ENCODE data around the gene MIER2.
"Not testable (repeated sequence)": the region's sequence is repeated elsewhere in the genome, so short reads cannot be mapped to it uniquely, and the experiment has no call there.

The MIER2 gene

DNA sequence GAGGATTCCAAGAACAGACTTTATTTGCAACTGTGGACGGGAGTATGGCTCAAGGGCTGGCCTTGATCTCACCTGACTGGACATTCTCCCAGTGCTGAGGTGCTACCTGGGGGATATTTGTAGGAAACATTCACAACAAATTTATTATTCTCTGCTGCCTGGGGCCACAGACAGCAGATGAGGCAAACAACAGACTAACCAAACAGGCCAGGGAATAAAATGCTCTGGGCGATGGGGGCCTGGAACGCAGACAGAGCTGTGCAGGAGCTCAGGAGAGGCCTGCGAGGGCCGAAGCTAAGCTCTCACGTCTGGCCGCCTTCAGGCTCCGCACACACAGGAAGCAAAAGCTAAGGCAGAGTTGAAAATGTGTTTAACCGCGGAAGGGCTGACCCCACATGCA is 61.2 kb downstream of the MIER2 start:
- DNase-seq (ENCODE audit: low read depth in 2 of 2): no peak

DNA sequence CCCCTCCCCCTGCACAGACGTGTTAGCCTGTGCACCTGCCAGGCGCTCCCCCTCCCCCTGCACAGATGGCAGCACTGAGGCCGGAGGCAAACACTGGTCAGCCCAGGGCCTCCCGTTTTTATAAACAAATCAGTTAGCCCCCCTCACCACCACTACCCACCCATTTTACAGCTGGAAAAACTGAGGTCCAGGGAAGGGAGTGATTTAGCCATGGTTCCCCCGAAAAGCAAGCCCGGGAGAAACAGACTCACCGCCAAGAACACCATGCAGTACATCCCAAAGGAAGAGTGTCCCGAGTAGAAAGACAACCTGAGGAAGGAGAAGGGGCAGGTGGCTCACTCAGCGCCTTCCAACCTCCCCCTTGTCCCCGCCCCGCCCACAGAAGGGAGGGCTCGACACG is 62.1 kb downstream of the MIER2 start:
- no peak for DNase-seq (ENCODE audit: low read depth in 2 of 2)

DNA sequence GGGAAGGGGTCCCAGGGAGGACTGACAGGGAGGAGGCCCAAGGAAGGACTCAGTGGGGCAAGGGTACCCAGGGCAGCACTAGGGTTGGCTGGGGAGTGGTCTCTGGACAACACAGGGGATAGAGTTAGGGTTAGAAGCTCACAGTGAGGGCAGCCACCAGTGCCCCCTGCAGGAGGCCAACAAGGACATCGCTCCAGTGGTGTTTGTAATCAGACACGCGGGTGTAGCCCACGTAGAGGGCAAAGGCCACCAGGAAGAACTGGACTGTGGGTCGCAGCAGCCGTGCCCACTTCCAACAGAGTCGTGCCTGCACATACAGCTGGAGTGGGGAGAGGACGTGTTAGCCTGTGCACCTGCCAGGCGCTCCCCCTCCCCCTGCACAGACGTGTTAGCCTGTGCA is 62.6 kb downstream of the MIER2 start:
- DNase-seq (ENCODE audit: low read depth in 2 of 2): no peak

DNA sequence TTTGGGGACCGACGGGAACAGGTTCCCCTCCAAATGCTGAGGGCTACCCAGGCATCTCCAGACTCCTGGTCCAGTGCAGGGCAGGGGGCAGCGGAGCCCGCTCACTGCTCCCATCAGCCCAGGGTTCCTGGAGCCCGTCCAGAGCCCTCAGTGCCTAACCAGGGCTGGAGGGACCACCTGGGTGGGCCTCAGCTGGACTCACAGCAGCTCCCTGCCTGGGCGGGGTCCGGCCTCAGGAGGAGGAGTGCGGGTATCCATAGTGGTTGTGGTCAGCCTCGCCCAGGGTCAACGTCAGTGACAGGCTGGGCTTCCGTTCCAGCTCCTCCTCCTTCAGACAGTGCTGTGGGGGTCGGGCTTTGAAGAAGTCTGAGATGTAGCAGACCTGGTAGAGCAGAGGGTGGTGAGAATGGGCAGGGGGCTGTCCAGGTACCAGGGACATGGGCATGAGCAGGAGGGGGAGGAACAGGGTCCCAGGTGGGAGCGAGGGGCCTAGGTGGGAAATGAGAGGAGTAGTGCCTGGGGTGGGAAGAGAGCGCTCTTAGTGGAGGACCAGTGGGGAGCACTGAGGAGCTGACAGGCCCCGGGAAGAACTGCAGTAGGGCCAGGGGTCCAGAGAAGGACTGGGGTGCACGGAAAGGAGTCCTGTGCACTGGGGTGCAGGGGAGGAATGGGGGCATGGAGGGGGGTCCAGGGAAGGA is 63.3 kb downstream of the MIER2 start:
- no peak for DNase-seq (ENCODE audit: low read depth in 2 of 2)

DNA sequence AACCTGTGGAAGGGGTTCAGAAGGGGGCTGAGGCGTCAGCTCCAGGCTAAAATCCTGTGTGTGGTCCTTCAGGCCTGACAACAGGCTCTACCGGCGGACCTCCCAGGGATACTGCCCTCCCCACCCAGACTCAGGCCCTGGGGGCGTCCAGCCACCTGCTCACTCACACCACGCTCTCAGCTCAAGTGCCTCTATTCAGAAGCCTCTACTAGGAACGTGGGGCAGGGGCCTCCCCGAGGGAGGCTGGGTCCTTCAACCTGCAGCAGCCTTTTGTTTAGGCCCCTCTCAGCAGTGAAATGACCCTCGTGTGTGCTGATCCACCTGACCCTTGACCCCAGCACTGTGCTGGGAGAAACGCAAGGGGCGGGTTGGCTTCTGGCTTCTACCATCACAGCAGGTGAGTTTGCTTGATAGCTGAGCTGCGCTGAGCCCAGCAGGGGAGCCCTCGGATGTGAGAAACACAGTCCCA is 64.0 kb downstream of the MIER2 start:
- DNase-seq (ENCODE audit: low read depth in 2 of 2): no peak

DNA sequence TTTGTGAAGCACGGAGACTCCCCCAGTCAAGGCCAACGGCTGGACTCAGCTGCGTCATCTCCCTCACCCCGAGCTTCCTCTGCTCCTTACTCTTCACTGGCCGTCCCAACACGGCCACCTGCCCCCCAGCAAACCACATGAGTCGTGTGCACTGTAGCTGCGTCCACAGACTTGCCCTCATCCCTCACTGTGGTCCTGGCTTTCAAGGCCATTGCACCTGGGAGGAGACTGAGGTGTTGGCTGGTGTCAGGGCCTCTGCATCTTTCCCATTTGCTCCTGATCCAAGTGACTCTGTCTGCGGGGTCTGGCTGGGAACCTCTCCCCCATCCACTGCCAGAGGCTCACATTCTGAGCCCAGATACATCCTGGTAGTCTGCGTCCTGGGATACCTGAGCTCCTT is 64.9 kb downstream of the MIER2 start:
- no peak for DNase-seq (ENCODE audit: low read depth in 2 of 2)

DNA sequence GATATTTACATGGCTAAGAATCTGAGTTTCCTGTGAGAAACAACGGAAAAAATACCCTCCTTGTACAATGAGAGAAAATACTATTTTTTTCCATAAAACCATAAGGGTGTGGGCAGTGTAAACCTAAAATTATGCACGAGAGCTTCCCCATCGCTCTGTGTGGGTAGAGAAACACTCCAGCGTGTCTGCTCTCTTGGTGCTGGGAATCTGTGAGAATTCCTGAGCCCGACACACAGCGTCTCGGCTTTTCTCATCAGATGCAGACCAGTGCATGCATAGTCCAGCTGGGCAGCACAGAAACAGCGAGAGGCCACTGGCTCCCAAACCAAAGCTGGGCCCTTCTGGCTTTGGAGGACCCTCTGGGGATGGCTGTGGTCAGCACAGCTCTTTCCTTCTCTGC is 65.4 kb downstream of the MIER2 start:
- no peak for DNase-seq (ENCODE audit: low read depth in 2 of 2)

DNA sequence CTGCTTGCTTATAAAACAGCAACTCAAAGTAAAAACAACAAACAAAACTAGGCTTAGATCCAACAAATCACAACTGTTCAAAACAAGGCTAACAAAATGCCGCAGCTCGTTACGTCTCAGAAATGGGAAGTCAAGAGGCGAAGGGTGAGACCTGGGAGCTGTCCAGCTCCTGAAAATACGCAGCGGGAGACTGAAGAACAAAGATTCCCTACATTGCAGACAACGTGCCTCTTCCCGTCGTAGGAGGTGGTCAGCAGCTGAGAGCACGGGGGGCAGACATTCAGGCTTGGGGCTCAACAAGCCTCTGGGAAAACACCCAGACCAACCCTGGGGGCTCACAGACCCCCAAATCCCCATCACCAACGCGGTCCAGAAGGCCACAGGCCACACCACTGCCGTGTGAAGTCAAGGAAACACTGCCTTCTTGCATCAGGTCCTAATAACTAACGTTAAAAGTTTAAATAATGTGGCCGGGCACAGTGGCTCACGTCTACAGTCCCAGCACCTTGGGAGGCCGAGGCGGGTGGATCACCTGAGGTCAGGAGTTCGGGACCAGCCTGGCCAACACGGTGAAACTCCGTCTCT is 66.9 kb downstream of the MIER2 start:
- no peak for DNase-seq (ENCODE audit: low read depth in 2 of 2)

DNA sequence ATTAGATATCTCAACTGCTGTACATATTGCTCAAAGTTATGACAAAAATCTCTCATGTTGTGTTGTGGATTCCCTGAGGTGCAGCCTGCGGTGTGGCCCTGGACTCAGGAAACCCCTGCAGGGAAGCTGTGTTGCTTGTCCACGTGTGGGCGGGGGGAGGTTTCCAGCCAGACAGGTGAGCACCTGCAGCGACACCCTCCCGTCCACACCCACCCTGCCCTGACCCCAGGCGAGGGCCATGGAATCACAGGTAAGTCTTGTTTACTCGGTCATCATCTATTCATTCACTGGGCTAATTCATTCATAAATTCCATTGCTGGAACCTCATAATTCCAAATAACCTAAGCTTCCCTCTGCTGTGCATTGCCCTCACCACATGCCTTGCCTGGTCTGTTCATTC is 67.5 kb downstream of the MIER2 start:
- no peak for DNase-seq (ENCODE audit: low read depth in 2 of 2)

DNA sequence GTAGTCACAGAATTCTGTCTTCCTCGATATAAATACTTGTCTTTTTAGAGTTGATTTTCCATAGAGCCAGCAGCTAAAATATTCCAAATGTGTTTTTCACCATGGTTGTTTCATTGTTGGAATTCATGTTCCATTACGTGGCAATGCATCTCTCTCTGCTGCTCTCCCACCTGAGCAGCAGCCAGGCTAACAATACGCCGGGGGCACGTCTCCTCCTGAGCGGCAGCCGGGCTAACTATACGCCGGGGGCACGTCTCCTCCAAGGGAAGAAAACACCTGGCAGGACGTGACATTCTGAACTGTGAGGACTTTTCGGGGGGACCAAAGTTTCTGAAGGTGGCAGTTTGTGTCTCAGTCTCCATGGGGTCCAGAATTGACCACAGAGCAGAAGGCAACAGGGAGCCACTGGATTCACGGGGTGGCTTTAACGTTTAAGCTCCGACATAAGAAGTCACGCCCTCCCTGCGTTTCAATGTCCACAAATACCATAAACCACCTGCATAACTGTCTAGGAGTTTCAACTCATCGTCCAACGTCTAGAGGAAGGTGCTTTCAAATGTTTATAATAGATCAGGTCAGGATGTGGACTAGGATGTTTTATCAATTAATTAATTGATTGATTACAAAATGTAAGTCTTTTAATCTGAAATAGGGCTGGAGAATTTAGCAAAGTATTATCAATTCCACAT is 68.5 kb downstream of the MIER2 start:
- DNase-seq (ENCODE audit: low read depth in 2 of 2): no peak

DNA sequence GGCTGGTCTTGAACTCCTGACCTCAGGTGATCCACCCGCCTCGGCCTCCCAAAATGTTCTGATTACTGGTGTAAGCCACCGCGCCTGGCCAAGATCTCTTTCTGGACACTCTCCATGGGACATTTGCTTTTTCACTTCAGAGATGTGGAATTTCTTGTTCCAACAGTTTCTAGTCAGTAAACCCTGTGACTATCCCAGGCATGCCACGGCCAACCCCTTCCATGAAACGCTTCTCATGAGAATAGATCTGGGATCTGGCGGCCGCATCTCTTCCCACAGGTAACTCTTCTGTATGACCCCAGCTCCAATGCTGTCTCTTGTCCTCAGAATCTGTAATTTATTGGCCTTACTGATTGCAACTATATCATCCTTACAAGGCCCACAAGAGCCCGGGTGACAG is 69.6 kb downstream of the MIER2 start:
- no peak for DNase-seq (ENCODE audit: low read depth in 2 of 2)

DNA sequence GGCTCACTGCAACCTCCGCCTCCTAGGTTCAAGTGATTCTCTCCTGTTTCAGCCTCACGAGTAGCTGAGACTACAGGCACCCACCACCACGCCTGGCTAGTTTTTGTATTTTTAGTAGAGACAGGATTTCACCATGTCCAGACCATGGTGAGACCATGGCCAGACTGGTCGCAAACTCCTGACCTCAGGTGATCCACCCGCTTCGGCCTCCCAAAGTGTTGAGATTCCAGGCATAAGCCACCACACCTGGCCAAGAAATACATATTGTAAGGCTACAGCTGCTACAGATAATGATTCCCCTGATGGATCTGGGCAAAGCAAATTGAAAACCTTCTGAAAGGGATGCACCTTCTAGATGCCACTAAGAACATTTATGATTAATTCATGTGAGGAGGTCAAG is 71.2 kb downstream of the MIER2 start:
- no peak for DNase-seq (ENCODE audit: low read depth in 2 of 2)

DNA sequence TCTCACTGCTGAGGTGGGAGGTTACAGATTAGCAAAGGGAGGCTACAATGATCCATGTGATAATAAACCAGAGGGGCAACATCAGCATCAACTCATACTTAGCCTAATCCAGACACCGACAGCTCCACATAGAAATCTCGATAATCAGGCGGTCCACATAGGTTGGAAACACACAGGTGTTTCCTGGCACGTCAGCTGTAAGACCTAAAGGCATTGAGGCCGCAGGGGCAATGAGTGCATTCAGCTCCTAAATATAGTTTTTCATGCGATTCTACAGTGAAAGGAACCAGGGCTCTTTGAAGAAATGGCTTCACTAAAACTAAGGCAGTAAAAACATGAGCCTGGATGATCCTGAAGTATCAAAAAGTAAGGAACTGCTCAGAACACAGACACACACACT is 72.7 kb downstream of the MIER2 start:
- no peak for DNase-seq (ENCODE audit: low read depth in 2 of 2)

DNA sequence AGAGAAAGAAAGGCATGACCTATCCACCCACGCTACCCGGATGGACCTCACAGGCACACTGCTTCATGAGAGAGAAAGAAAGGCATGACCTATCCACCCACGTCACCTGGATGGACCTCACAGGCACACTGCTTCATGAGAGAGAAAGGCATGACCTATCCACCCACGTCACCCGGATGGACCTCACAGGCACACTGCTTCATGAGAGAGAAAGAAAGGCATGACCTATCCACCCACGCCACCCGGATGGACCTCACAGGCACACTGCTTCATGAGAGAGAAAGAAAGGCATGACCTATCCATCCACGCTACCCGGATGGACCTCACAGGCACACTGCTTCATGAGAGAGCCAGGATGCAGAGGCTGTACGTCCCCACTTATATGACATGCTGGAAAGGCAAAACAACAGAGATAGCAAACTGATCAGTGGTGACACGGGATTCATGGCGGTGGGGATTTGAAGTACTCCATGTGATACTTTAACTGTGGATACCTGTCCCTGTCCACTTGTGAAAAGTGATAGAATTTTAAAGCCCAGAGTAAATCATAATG is 73.8 kb downstream of the MIER2 start:
- not testable (repeated sequence) for DNase-seq (ENCODE audit: low read depth in 2 of 2)

DNA sequence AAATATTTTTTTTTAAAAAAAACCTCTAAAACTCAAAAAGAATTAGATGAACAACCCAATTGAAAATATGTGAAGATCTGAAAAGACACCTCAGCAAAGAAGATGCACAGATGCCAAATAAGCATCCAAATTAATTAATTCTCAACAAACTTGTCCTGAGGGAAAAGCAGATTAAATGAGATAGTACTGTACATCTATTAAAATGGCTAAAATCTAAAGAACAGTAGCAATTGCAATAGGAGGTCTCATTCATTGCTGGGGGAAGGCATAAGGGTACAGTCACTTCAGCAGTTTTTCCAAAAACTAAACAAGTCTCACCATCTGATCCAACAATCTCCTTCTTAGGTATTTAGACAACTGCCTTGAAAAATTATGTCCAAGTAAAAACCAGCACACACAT is 75.4 kb downstream of the MIER2 start:
- DNase-seq (ENCODE audit: low read depth in 2 of 2): no peak

DNA sequence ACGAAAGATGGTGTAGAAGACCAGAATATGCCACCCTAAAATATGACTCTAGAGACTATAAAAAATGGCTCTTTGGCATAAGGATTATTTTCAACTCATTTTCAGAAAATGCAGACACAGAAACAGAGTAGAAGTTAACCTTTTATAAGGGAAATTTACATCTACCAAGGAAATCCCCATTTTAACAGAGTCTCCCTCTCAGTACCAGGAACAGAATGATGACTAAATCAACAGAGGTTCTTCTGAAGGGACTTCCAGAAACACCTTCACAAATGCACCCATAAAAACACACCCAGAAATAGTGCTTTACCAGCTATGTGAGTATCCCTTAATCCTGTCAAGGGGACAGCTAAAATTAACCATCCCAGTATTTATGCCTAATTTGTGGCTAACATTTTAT is 82.5 kb downstream of the MIER2 start:
- DNase-seq (ENCODE audit: low read depth in 2 of 2): no peak

DNA sequence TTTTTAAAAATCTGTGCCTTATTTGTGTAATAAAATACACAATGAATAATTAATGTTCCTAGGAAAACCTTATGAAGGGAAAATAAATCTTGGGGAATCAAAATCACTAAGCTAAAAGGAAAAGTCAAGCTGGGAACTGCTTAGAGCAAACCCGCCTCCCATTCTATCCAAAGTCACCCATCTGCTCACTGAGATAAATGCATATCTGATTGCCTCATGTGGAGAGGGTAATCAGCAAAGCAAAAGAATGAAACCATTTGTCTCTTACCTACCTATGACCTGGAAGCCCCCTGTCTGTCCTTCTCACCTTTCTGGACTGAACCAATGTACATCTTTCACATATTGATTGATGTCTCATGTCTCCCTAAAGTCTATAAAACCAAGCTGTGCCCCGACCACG is 87.8 kb downstream of the MIER2 start:
- DNase-seq (ENCODE audit: low read depth in 2 of 2): not testable (repeated sequence)
